Measurements from ENCODE around the gene PCDH9. TPM values are rescaled to one million over a fixed set of nuclear protein-coding genes. Genes with fewer than 3 reads are reported as not detected.

The PCDH9 gene
- total RNA-seq, 2 experiments from 2014 or later: 0.14 to 0.21 TPM

DNA sequence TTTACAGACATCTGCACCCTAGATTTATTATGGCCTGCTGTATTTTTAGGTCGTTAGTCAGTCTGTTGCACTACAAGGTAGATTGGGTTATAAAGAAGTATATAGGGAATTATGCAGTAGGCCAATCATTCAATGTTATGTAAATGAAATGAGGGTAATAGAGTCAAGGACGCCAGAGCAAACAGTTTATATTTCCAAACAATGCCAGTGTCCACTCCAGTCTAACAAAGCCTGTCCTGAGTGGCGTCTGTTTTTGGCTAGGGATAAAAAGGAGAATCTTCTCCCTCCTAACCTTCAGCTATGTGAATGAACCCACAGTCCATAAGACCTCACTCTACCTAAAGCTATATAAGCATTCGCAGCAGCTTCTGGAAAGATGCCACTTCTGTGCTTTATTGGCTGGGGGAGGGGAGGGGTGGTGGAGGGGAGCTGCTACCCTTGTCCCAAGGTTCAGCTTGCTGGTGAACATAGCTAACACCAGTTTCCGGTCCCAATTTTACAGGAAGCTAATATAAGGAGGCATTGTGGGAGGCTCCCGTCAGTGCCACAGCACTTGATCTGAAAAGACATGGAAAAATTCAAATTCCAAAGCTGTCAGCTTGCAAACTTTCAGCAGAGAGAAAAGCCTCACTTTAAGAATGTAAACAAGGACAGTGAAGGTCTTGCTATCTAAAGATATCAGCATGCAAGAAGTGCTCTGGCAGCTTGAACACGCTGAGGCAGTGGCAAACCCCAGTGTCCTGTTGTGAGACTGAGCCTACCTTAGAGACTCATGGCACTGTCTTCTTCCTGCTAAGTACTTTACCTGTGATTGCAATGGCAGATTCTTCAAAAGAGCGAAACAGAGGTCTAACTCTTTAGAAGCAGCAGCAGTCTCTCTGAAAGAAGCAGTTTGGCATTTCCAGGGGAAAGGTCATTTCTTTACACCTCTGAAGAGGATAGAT lies 369.9 kb downstream of the PCDH9 start:
- H3K36me3 Mint-ChIP-seq (ENCODE audit: low read depth): no peaks in the 10 kb centered on the region
- no peak overlapping the region for H3K27ac Mint-ChIP-seq
- DNase-seq (no peak), ATAC-seq (no peak)
- H3K4me3 Mint-ChIP-seq: no peak overlapping the region
- ChIA-PET CTCF (no interaction called here), POLR2A (no interaction called here)
- intact Hi-C loops (cut with DNase I, micrococcal nuclease): no loop called here
- no peaks in the 10 kb centered on the region for H3K27me3 Mint-ChIP-seq
- no peaks in the 10 kb centered on the region for H3K4me1 Mint-ChIP-seq
- no peaks in the 10 kb centered on the region for H3K9me3 Mint-ChIP-seq (ENCODE audit: low read depth)

DNA sequence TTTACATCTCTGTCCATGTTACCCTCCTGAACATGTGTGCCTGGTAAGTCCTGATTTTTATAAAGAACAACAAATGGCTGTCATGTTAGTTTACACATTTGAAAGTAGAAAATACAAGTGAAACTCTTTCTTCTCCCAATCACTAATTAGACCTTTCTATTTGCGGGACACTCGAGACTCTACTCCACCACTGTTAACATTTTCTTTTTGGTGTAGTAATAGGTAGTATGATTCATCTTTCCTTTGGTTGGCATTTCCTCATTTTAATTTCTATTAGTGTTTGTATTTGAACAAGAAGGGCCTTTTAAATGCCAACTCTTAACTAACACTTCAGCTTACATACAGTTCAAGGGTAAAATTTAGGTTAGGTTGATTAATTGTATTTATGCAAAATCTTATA lies 371.1 kb downstream of the PCDH9 start:
- Mint-ChIP-seq H3K27ac (no peak overlapping the region), H3K4me3 (no peak overlapping the region), H3K27me3 (no peaks in the 10 kb centered on the region), H3K9me3 (ENCODE audit: low read depth) (no peaks in the 10 kb centered on the region), H3K4me1 (no peaks in the 10 kb centered on the region), H3K36me3 (ENCODE audit: low read depth) (no peaks in the 10 kb centered on the region)
- CTCF ChIA-PET: interaction anchor here (0.7 kb wide), 1 partner anchor 241 kb away, joined by 3 read pairs; no protein-coding TSS in a partner anchor
- no peak for DNase-seq
- POLR2A ChIA-PET: no interaction called here
- intact Hi-C loops (cut with DNase I, micrococcal nuclease): no loop called here
- ATAC-seq: no peak

DNA sequence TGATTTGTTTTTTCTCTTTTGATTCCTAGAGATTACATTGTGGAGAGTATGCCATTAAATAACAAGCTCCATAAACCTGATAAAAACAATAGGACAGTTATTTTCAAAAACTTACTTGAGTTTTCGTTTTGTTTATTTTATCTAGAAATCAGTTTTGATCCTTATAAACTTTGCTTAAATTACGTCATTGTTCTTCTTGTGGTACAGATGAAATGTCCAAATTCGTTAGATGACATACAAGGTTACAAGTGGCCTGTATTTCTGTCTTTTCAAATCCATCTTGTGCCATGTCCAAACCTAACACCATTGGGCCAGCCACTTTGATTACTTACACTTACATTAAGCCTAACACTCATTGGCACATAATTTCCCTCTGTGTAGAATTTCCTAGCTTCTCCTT lies 372.0 kb downstream of the PCDH9 start:
- intact Hi-C loops (cut with DNase I, micrococcal nuclease): no loop called here
- no peak for ATAC-seq
- Mint-ChIP-seq H3K36me3 (ENCODE audit: low read depth) (no peaks in the 10 kb centered on the region), H3K9me3 (ENCODE audit: low read depth) (no peaks in the 10 kb centered on the region), H3K27ac (no peak overlapping the region), H3K4me1 (no peaks in the 10 kb centered on the region), H3K4me3 (no peak overlapping the region), H3K27me3 (no peaks in the 10 kb centered on the region)
- ChIA-PET CTCF (no interaction called here), POLR2A (no interaction called here)
- no peak for DNase-seq

DNA sequence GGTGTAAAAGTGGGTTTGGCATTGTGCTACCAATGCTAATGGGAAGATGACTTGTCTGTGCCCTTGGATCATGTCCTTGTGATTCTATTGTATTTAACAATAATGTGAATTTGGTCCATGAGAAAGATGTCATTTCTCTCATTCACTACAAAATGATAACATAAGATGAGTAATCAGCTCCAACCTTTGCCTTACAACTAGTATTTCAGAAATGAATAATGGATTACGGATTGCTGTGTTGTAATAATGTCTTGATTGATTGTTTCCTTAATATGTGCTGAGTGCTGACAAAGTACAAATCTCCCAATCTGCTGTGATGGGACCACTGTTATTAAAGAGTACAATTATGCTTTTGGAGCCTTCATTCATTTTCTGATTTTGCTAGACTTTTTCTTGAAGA lies 375.0 kb downstream of the PCDH9 start:
- no peak overlapping the region for H3K27ac Mint-ChIP-seq
- CTCF ChIA-PET: no interaction called here
- intact Hi-C loops (cut with DNase I, micrococcal nuclease): no loop called here
- POLR2A ChIA-PET: no interaction called here
- H3K27me3 Mint-ChIP-seq: no peaks in the 10 kb centered on the region
- peaks cover 3% of the 10 kb centered on the region for H3K9me3 Mint-ChIP-seq (ENCODE audit: low read depth)
- H3K36me3 Mint-ChIP-seq (ENCODE audit: low read depth): no peaks in the 10 kb centered on the region
- ATAC-seq: no peak
- no peaks in the 10 kb centered on the region for H3K4me1 Mint-ChIP-seq
- H3K4me3 Mint-ChIP-seq: no peak overlapping the region
- DNase-seq: no peak

DNA sequence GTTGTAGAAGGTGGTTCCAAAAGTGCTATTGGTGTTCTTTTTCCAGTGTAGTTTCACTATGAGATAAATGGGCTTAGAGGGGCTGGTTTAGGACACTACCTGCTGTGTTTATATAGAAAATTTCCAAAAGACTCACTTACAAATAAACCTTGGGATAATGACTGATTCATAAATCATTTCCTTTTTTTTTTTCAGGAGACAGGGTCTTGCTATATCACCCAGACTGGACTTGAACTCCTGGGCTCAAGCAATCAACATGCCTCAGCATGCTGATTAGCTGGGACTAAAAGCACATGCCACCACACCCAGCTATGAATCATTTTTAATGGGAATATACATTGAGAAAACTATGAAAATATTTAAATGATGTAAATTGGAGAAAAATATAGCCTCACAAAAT lies 376.6 kb downstream of the PCDH9 start:
- Mint-ChIP-seq H3K27ac (no peak overlapping the region), H3K9me3 (ENCODE audit: low read depth) (peaks cover 3% of the 10 kb centered on the region), H3K4me3 (no peak overlapping the region), H3K4me1 (no peaks in the 10 kb centered on the region), H3K36me3 (ENCODE audit: low read depth) (no peaks in the 10 kb centered on the region), H3K27me3 (no peaks in the 10 kb centered on the region)
- no peak for DNase-seq
- intact Hi-C loops (cut with DNase I, micrococcal nuclease): no loop called here
- POLR2A ChIA-PET: no interaction called here
- CTCF ChIA-PET: no interaction called here
- no peak for ATAC-seq

DNA sequence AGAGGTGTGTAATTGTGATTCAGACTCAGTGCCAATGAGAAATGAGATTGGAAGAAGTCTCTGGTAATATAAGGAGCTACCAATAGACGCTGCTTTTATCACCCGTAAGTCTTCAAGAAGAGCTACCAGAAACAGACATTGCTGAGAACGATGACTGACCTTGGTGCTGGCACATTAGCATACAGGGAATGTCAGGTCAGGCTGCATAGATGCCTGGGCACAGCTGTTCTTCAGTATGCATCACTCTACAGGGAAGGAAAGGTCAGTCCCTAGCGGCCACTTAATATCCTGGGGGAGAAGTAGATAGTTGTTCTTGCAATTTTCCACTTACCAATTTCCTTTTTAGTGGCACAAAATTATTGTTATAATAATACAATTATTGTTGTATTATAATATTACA lies 380.4 kb downstream of the PCDH9 start:
- POLR2A ChIA-PET: no interaction called here
- H3K4me3 Mint-ChIP-seq: no peak overlapping the region
- H3K36me3 Mint-ChIP-seq (ENCODE audit: low read depth): no peaks in the 10 kb centered on the region
- no peak overlapping the region for H3K27ac Mint-ChIP-seq
- DNase-seq (no peak), ATAC-seq (no peak)
- no peaks in the 10 kb centered on the region for H3K27me3 Mint-ChIP-seq
- H3K4me1 Mint-ChIP-seq: no peaks in the 10 kb centered on the region
- CTCF ChIA-PET: no interaction called here
- H3K9me3 Mint-ChIP-seq (ENCODE audit: low read depth): peaks cover 3% of the 10 kb centered on the region
- intact Hi-C loops (cut with DNase I, micrococcal nuclease): no loop called here

DNA sequence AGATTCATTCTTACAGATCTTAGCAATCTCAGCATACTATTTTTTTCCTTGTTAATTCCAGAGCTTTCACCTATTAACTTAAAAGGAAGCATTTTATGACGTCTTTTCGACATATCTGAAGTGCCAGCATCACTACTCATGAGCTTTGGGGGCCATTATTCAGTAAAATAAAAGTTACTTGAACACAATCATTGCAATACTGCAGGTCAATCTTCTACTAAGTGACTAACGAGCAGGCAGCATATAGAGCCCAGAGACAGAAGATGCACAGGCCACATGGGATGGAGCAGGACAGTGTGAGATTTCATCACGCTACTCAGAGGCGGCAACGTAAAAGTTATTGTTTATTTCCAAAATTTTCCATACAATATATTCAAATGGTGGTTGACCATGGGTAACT lies 382.6 kb downstream of the PCDH9 start:
- Mint-ChIP-seq H3K27ac (no peak overlapping the region), H3K4me1 (no peaks in the 10 kb centered on the region), H3K9me3 (ENCODE audit: low read depth) (peaks cover 3% of the 10 kb centered on the region), H3K36me3 (ENCODE audit: low read depth) (no peaks in the 10 kb centered on the region), H3K27me3 (no peaks in the 10 kb centered on the region), H3K4me3 (no peak overlapping the region)
- intact Hi-C loops (cut with DNase I, micrococcal nuclease): no loop called here
- ATAC-seq: no peak
- no peak for DNase-seq
- ChIA-PET CTCF (no interaction called here), POLR2A (no interaction called here)

DNA sequence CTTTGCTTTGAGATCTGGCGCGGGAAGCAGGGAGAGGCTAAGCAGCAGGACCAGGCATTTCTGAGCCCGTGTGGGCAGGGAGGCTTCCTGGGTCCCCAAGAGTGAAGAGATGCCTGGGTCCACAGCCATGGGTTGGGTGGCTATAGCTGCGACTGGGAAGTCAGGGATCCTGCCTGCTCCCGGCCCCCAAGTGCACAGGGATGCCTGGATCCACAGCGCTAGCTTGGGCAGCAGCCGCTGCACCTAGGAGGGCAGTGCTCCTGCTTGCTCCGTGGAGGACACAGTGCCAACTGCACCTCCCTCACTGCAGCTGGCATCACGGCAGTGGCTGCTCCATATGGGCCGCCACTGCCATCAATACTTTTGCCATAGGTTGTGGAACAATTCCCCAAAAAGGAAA lies 384.7 kb downstream of the PCDH9 start:
- Mint-ChIP-seq H3K36me3 (ENCODE audit: low read depth) (no peaks in the 10 kb centered on the region), H3K9me3 (ENCODE audit: low read depth) (no peaks in the 10 kb centered on the region), H3K4me3 (no peak overlapping the region), H3K4me1 (no peaks in the 10 kb centered on the region), H3K27ac (no peak overlapping the region), H3K27me3 (no peaks in the 10 kb centered on the region)
- ATAC-seq (no peak), DNase-seq (no peak)
- ChIA-PET POLR2A (no interaction called here), CTCF (no interaction called here)
- intact Hi-C loops (cut with DNase I, micrococcal nuclease): no loop called here

DNA sequence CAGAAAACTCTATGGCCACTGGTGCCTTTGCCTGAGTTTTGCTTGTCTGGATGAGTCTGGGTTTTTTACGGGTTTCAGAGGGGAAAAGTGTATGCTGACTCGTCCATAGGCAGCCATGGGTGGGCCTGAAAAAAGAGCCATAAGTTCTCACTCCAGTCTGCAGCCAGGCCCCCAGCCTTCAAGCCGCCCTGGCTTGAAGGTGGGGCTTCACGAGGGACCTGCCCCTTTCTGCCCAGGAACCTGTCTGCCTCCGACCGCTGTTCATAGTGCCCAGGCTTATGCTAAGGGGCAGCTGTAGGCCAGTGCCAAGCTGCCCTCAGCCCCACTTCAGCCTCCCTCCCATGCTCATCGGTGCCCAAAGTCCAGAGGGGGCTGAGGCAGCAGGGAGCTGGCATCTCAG lies 385.2 kb downstream of the PCDH9 start:
- POLR2A ChIA-PET: no interaction called here
- CTCF ChIA-PET: no interaction called here
- DNase-seq: no peak
- Mint-ChIP-seq H3K9me3 (ENCODE audit: low read depth) (no peaks in the 10 kb centered on the region), H3K36me3 (ENCODE audit: low read depth) (no peaks in the 10 kb centered on the region), H3K27ac (no peak overlapping the region), H3K27me3 (no peaks in the 10 kb centered on the region), H3K4me1 (no peaks in the 10 kb centered on the region), H3K4me3 (no peak overlapping the region)
- intact Hi-C loops (cut with DNase I, micrococcal nuclease): no loop called here
- ATAC-seq: no peak

DNA sequence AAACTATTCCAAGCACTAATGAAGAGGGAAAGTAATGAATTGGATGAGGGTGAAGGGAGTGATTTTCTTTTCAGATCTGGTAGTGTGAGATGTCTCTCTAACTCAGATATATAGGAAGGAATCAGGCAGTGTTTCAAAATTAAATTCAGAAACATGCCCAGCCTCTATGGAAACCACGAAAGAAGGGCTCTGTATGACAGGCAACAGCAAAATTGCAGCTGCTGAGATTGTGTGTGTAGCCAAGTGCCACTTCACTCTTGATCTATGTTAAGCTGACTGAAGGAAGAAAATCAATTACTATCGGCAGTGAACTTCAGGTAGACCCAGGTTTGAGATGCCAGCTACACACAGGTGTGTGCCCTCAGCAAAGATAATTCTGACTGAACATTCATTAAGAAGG lies 387.4 kb downstream of the PCDH9 start:
- CTCF ChIA-PET: no interaction called here
- H3K4me3 Mint-ChIP-seq: no peak overlapping the region
- intact Hi-C loops (cut with DNase I, micrococcal nuclease): no loop called here

DNA sequence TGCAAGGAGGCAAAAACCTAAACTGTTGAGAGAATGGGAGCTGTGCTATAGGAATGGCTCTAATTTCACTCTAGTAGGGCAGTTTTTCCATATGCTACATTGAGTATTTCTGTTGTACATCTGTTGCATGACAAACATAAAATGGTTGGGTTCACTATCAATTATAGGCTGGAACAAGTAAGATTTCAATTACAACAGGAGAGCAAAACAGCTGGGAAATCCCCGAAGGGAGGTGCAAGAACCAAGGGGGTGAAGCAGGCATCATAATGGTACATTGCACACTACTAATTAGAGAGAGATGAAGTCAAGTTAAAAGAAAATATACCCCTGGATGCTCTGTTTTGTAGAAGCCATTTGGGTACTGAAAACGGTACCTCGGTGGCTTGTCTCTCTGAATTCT lies 389.5 kb downstream of the PCDH9 start:
- H3K27ac Mint-ChIP-seq: no peak overlapping the region
- no peak for DNase-seq
- H3K27me3 Mint-ChIP-seq: no peaks in the 10 kb centered on the region
- no peak for ATAC-seq
- POLR2A ChIA-PET: no interaction called here
- no peaks in the 10 kb centered on the region for H3K36me3 Mint-ChIP-seq (ENCODE audit: low read depth)
- no peak overlapping the region for H3K4me3 Mint-ChIP-seq
- CTCF ChIA-PET: interaction anchor here (0.7 kb wide), 1 partner anchor 21 kb away, joined by 3 read pairs; no protein-coding TSS in a partner anchor
- intact Hi-C loops (cut with DNase I, micrococcal nuclease): no loop called here
- no peaks in the 10 kb centered on the region for H3K9me3 Mint-ChIP-seq (ENCODE audit: low read depth)
- no peaks in the 10 kb centered on the region for H3K4me1 Mint-ChIP-seq

More for the DNA sequence above, 387.4 kb downstream of the PCDH9 start:
- ATAC-seq (no peak), DNase-seq (no peak)
- Mint-ChIP-seq H3K4me1 (no peaks in the 10 kb centered on the region), H3K36me3 (ENCODE audit: low read depth) (no peaks in the 10 kb centered on the region), H3K27ac (no peak overlapping the region), H3K27me3 (no peaks in the 10 kb centered on the region), H3K9me3 (ENCODE audit: low read depth) (no peaks in the 10 kb centered on the region)
- POLR2A ChIA-PET: no interaction called here

DNA sequence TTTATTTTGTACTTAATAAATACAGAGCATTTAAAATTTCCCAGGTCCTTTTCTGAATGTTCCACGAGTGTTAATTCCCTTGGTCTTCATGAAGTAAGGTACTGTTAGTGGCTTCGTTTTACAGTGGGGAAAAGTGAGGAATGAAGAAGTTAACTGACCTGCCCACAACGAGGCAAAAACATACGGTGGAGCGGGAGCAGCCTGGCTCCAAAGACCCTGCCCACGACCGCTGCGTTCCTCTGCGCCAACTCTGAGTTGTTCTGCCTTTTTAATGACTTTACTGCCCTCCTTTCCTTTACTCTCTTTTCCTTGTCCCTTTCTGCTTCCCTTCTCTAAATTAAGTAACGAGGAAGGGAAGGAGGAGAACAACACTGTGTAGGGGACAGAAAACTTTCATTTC lies 392.9 kb downstream of the PCDH9 start:
- no peak overlapping the region for H3K4me3 Mint-ChIP-seq
- no peaks in the 10 kb centered on the region for H3K27me3 Mint-ChIP-seq
- CTCF ChIA-PET: no interaction called here
- intact Hi-C loops (cut with DNase I, micrococcal nuclease): no loop called here
- H3K4me1 Mint-ChIP-seq: no peaks in the 10 kb centered on the region
- DNase-seq: no peak
- H3K36me3 Mint-ChIP-seq (ENCODE audit: low read depth): no peaks in the 10 kb centered on the region
- POLR2A ChIA-PET: no interaction called here
- no peaks in the 10 kb centered on the region for H3K9me3 Mint-ChIP-seq (ENCODE audit: low read depth)
- no peak overlapping the region for H3K27ac Mint-ChIP-seq
- no peak for ATAC-seq
